HCT116 (cell line): Measurements from ENCODE around the gene TIGIT. TPM values are rescaled to one million over a fixed set of nuclear protein-coding genes. Genes with fewer than 3 reads are reported as not detected.

Source experiments
- ATAC-seq: fragments of 200-7000 bp; cut with Tn5 transposase; 2 replicates; pipeline ENCODE4 v1.9.1; 2020; ENCODE audit warnings: mild to moderate bottlenecking, moderate library complexity
- BruUV-seq: library from RNA; stranded (reverse); fragments of 400-500 nt; replicated peaks from 2 replicates; lab custom pipeline; 2021; lab: Mats Ljungman, UMichigan
- CTCF ChIA-PET: fragments of 300-600 bp; sonication (Branson Sonifier 250); formaldehyde crosslinking; loops from one replicate; lab custom pipeline; 2021; ENCODE audit warnings: antibody characterized with exemption; lab: Charles Lee
- POLR2A ChIA-PET: fragments of 300-600, 350-600 bp; sonication (Branson Sonifier 250); formaldehyde crosslinking; loops from one replicate; lab custom pipeline; 2021; ENCODE audit warnings: antibody characterized with exemption; lab: Charles Lee
- RAD21 ChIA-PET, 2 experiments: fragments of 300-600 bp; sonication (Branson Sonifier 250); formaldehyde crosslinking; loops; one replicate each; lab custom pipeline; 2023; ENCODE audit warnings: low total read pairs in 2 of 2; ENCODE audit not compliant: uncharacterized antibody in 2 of 2, unreplicated experiment in 2 of 2, low non-redundant PET in 1 of 2; lab: Charles Lee
- DNase-seq: peaks from one replicate; pipeline ENCODE4 v3.0.0-alpha.2; 2010; ENCODE audit warnings: low read depth, low spot score
- H2AFZ ChIP-seq: fragments of 200-600 bp; shearing (Covaris generic), sonication (generic); 2 replicates; pipeline ENCODE4 v1.6.1; 2017; ENCODE audit warnings: low read depth, mixed run types, mixed read lengths, antibody characterized with exemption, low read length; ENCODE audit not compliant: poor library complexity, severe bottlenecking
- H3K27ac ChIP-seq: 2 replicates; pipeline ENCODE4 v1.5.1; 2012; ENCODE audit warnings: low read depth, low read length
- H3K27me3 ChIP-seq: fragments of 200-600 bp; sonication (generic); 2 replicates; pipeline ENCODE4 v1.6.1; 2016; ENCODE audit warnings: mixed run types, low read length, mixed read lengths; ENCODE audit not compliant: insufficient read depth
- H3K36me3 ChIP-seq, 2 experiments: fragments of 200-500 bp in 1 of 2; fragments of 200-600 bp in 1 of 2; sonication (Bioruptor generic) in 1 of 2; sonication (generic) in 1 of 2; 2 replicates each; pipeline versions ENCODE4 v1.5.1 to v1.6.1; 2014 to 2016; ENCODE audit warnings: low read length in 2 of 2, inconsistent platforms in 1 of 2, mixed read lengths in 1 of 2, mixed run types in 1 of 2; ENCODE audit not compliant: insufficient read depth in 2 of 2, control insufficient read depth in 1 of 2
- H3K4me1 ChIP-seq, 2 experiments: fragments of 200-600 bp in 1 of 2; sonication (generic) in 1 of 2; 2 replicates each; pipeline versions ENCODE4 v1.5.1 to v1.6.1; 2012 to 2017; ENCODE audit warnings: low read length in 2 of 2, inconsistent platforms in 1 of 2, mild to moderate bottlenecking in 1 of 2, mixed read lengths in 1 of 2, mixed run types in 1 of 2, moderate library complexity in 1 of 2; ENCODE audit not compliant: insufficient read depth in 2 of 2, control insufficient read depth in 1 of 2
- H3K4me2 ChIP-seq: fragments of 200-600 bp; sonication (generic); 2 replicates; pipeline ENCODE4 v1.6.1; 2017; ENCODE audit warnings: mixed run types, low read length, mixed read lengths
- H3K4me3 ChIP-seq, 2 experiments: fragments of 200-600 bp in 1 of 2; sonication (generic) in 1 of 2; replicated peaks in 1 of 2; 2 replicates each; pipeline ENCODE4 v1.5.1; 2011 to 2016; ENCODE audit warnings: low read length in 2 of 2, control low read depth in 1 of 2, low read depth in 1 of 2, mild to moderate bottlenecking in 1 of 2, mixed read lengths in 1 of 2, mixed run types in 1 of 2
- H3K79me2 ChIP-seq: fragments of 200-600 bp; sonication (generic); 2 replicates; pipeline ENCODE4 v1.6.1; 2017; ENCODE audit warnings: mild to moderate bottlenecking, mixed run types, low read length, moderate library complexity, mixed read lengths; ENCODE audit not compliant: insufficient read depth
- H3K9ac ChIP-seq: fragments of 200-600 bp; sonication (generic); 2 replicates; pipeline ENCODE4 v1.6.1; 2016; ENCODE audit warnings: low read length, mixed read lengths
- H3K9me2 ChIP-seq: fragments of 200-600 bp; sonication (generic), shearing (Covaris generic); 2 replicates; pipeline ENCODE4 v1.6.1; 2017; ENCODE audit warnings: mixed run types, mild to moderate bottlenecking, moderate library complexity; ENCODE audit not compliant: insufficient read depth
- H3K9me3 ChIP-seq, 2 experiments: fragments of 200-500 bp in 1 of 2; fragments of 200-600 bp in 1 of 2; sonication (Bioruptor generic) in 1 of 2; sonication (generic) in 1 of 2; 2 replicates each; pipeline ENCODE4 v1.6.1; 2014 to 2017; ENCODE audit warnings: low read length in 2 of 2, mixed read lengths in 2 of 2, inconsistent platforms in 1 of 2, low read depth in 1 of 2, mild to moderate bottlenecking in 1 of 2, mixed run types in 1 of 2, moderate library complexity in 1 of 2; ENCODE audit not compliant: control insufficient read depth in 1 of 2, insufficient read depth in 1 of 2
- H4K20me1 ChIP-seq: fragments of 200-600 bp; sonication (generic), shearing (Covaris generic); 2 replicates; pipeline ENCODE4 v1.6.1; 2017; ENCODE audit warnings: mixed run types, mild to moderate bottlenecking, moderate library complexity; ENCODE audit not compliant: insufficient read depth
- CBX3 ChIP-seq: IDR thresholded peaks from 2 replicates; pipeline ENCODE4 v1.6.1; 2012; ENCODE audit warnings: low read depth
- CEBPB ChIP-seq: IDR thresholded peaks from 2 replicates; pipeline ENCODE4 v1.6.1; 2012; ENCODE audit warnings: low read depth
- EGR1 ChIP-seq: IDR thresholded peaks from 2 replicates; pipeline ENCODE4 v1.6.1; 2012; ENCODE audit warnings: low read depth
- ELF1 ChIP-seq: IDR thresholded peaks from 2 replicates; pipeline ENCODE4 v1.6.1; 2012; ENCODE audit warnings: low read depth, borderline replicate concordance
- EZH2 ChIP-seq: fragments of 200-600 bp; sonication (generic); IDR thresholded peaks from 2 replicates; pipeline ENCODE4 v1.6.1; 2017; ENCODE audit warnings: antibody characterized with exemption, mixed run types
- EZH2phosphoT487 ChIP-seq: fragments of 200-600 bp; IDR thresholded peaks from 2 replicates; pipeline ENCODE4 v1.6.1; 2018; ENCODE audit warnings: antibody characterized with exemption, borderline replicate concordance
- POLR2AphosphoS5 ChIP-seq: IDR thresholded peaks from 2 replicates; pipeline ENCODE4 v1.6.1; 2011; ENCODE audit warnings: mild to moderate bottlenecking, low read depth, low read length, moderate library complexity
- SIN3A ChIP-seq: IDR thresholded peaks from 2 replicates; pipeline ENCODE4 v1.6.1; 2012; ENCODE audit warnings: low read depth
- SP1 ChIP-seq: IDR thresholded peaks from 2 replicates; pipeline ENCODE4 v1.6.1; 2012; ENCODE audit warnings: low read depth
- TCF7L2 ChIP-seq: IDR thresholded peaks from 2 replicates; pipeline ENCODE4 v1.7.0; 2011; ENCODE audit warnings: borderline replicate concordance, inconsistent platforms; ENCODE audit not compliant: insufficient read depth, insufficient read length; ENCODE audit errors: extremely low read depth
- YY1 ChIP-seq: IDR thresholded peaks from 2 replicates; pipeline ENCODE4 v1.6.1; 2011; ENCODE audit warnings: low read length, low read depth, moderate library complexity, mild to moderate bottlenecking; ENCODE audit not compliant: insufficient replicate concordance; ENCODE audit errors: extremely low read depth
- intact Hi-C: fragments of 100-400 bp; cut with micrococcal nuclease; formaldehyde crosslinking; loops from 2 replicates; pipeline ENCODE4 v1.10.0; 2022
- total RNA-seq: library from RNA; stranded (reverse); gene quantifications from one replicate; pipeline ENCODE4 v1.2.1, GENCODE V29; 2021; ENCODE audit not compliant: unreplicated experiment
- TF ChIP-seq, protein P1 (sequence below): IDR thresholded peaks from 2 replicates; pipeline ENCODE4 v1.6.1; 2011; ENCODE audit warnings: mild to moderate bottlenecking, low read length, moderate library complexity; ENCODE audit not compliant: insufficient replicate concordance; ENCODE audit errors: extremely low read depth
- TF ChIP-seq, protein P2 (sequence below): IDR thresholded peaks from 2 replicates; pipeline ENCODE4 v1.6.1; 2012
- TF ChIP-seq, protein P3 (sequence below), 3 experiments: fragments of 200-600 bp in 1 of 3; sonication (generic) in 1 of 3; IDR thresholded peaks in 2 of 3; conservative IDR thresholded peaks in 1 of 3; 2 replicates each; pipeline ENCODE4 v1.5.1; 2012 to 2017; ENCODE audit warnings: low read depth in 2 of 3, low read length in 2 of 3, antibody characterized with exemption in 1 of 3, borderline replicate concordance in 1 of 3, control low read depth in 1 of 3, mild to moderate bottlenecking in 1 of 3, mixed read lengths in 1 of 3, mixed run types in 1 of 3, moderate library complexity in 1 of 3; ENCODE audit not compliant: insufficient read depth in 1 of 3
- TF ChIP-seq, protein P4 (sequence below): IDR thresholded peaks from 2 replicates; pipeline ENCODE4 v1.6.1; 2012; ENCODE audit warnings: low read depth

TIGIT gene
- total RNA-seq, 1 experiment from 2014 or later: 0.07 TPM

DNA sequence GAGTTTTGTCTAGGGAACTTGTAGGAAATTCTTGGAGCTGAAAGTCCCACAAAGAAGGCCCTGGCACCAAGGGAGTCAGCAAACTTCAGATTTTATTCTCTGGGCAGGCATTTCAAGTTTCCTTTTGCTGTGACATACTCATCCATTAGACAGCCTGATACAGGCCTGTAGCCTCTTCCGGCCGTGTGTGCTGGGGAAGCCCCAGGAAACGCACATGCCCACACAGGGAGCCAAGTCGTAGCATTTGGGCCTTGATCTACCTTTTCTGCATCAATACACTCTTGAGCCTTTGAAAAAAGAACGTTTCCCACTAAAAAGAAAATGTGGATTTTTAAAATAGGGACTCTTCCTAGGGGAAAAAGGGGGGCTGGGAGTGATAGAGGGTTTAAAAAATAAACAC lies 15.0 kb downstream of the TIGIT start:
- CTCF ChIA-PET: no interaction called here
- ATAC-seq: no peak
- no peak overlapping the region for H2AFZ ChIP-seq
- BruUV-seq: no TSS peak
- H3K4me1 ChIP-seq: no peaks in the 10 kb centered on the region
- intact Hi-C loops: no loop called here
- H3K9me2 ChIP-seq: no peaks in the 10 kb centered on the region
- no peaks in the 10 kb centered on the region for H3K36me3 ChIP-seq
- no peaks in the 10 kb centered on the region for H4K20me1 ChIP-seq
- no peak overlapping the region for H3K4me2 ChIP-seq
- RAD21 ChIA-PET: no interaction called here
- no peaks in the 10 kb centered on the region for H3K9me3 ChIP-seq
- POLR2A ChIA-PET: no interaction called here
- TF ChIP-seq EGR1 (no peak), SIN3A (no peak), POLR2AphosphoS5 (no peak), EZH2phosphoT487 (no peak), EZH2 (no peak), CBX3 (no peak), YY1 (no peak), CEBPB (no peak), TCF7L2 (no peak), SP1 (no peak), ELF1 (no peak)
- TF ChIP-seq, protein P1, sequence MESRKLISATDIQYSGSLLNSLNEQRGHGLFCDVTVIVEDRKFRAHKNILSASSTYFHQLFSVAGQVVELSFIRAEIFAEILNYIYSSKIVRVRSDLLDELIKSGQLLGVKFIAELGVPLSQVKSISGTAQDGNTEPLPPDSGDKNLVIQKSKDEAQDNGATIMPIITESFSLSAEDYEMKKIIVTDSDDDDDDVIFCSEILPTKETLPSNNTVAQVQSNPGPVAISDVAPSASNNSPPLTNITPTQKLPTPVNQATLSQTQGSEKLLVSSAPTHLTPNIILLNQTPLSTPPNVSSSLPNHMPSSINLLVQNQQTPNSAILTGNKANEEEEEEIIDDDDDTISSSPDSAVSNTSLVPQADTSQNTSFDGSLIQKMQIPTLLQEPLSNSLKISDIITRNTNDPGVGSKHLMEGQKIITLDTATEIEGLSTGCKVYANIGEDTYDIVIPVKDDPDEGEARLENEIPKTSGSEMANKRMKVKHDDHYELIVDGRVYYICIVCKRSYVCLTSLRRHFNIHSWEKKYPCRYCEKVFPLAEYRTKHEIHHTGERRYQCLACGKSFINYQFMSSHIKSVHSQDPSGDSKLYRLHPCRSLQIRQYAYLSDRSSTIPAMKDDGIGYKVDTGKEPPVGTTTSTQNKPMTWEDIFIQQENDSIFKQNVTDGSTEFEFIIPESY: no peak
- TF ChIP-seq, protein P2, sequence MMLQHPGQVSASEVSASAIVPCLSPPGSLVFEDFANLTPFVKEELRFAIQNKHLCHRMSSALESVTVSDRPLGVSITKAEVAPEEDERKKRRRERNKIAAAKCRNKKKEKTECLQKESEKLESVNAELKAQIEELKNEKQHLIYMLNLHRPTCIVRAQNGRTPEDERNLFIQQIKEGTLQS: no peak
- TF ChIP-seq, protein P3, sequence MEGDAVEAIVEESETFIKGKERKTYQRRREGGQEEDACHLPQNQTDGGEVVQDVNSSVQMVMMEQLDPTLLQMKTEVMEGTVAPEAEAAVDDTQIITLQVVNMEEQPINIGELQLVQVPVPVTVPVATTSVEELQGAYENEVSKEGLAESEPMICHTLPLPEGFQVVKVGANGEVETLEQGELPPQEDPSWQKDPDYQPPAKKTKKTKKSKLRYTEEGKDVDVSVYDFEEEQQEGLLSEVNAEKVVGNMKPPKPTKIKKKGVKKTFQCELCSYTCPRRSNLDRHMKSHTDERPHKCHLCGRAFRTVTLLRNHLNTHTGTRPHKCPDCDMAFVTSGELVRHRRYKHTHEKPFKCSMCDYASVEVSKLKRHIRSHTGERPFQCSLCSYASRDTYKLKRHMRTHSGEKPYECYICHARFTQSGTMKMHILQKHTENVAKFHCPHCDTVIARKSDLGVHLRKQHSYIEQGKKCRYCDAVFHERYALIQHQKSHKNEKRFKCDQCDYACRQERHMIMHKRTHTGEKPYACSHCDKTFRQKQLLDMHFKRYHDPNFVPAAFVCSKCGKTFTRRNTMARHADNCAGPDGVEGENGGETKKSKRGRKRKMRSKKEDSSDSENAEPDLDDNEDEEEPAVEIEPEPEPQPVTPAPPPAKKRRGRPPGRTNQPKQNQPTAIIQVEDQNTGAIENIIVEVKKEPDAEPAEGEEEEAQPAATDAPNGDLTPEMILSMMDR (IDR thresholded peaks at IDR 0.05 in 2 of 3, conservative IDR thresholded peaks at IDR 0.05 in 1 of 3; ENCODE audit: borderline replicate concordance in 1 of 3, insufficient read depth in 1 of 3, low read depth in 2 of 3, low read length in 2 of 3): no peak
- TF ChIP-seq, protein P4, sequence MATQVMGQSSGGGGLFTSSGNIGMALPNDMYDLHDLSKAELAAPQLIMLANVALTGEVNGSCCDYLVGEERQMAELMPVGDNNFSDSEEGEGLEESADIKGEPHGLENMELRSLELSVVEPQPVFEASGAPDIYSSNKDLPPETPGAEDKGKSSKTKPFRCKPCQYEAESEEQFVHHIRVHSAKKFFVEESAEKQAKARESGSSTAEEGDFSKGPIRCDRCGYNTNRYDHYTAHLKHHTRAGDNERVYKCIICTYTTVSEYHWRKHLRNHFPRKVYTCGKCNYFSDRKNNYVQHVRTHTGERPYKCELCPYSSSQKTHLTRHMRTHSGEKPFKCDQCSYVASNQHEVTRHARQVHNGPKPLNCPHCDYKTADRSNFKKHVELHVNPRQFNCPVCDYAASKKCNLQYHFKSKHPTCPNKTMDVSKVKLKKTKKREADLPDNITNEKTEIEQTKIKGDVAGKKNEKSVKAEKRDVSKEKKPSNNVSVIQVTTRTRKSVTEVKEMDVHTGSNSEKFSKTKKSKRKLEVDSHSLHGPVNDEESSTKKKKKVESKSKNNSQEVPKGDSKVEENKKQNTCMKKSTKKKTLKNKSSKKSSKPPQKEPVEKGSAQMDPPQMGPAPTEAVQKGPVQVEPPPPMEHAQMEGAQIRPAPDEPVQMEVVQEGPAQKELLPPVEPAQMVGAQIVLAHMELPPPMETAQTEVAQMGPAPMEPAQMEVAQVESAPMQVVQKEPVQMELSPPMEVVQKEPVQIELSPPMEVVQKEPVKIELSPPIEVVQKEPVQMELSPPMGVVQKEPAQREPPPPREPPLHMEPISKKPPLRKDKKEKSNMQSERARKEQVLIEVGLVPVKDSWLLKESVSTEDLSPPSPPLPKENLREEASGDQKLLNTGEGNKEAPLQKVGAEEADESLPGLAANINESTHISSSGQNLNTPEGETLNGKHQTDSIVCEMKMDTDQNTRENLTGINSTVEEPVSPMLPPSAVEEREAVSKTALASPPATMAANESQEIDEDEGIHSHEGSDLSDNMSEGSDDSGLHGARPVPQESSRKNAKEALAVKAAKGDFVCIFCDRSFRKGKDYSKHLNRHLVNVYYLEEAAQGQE: no peak
- H3K79me2 ChIP-seq: no peaks in the 10 kb centered on the region
- no peak overlapping the region for H3K27ac ChIP-seq
- no peak overlapping the region for H3K9ac ChIP-seq
- no peak overlapping the region for H3K4me3 ChIP-seq
- DNase-seq: no peak
- H3K27me3 ChIP-seq: no peaks in the 10 kb centered on the region
